Activated T-cell treated with anti-CD3 and anti-CD28 coated beads, Interleukin-2, amount 50 U/mL, for 48 hours (primary cell): Measurements from ENCODE around the gene LIN28A.
A peak's percentile ranks its signal among the peaks of the same experiment; 100 is the strongest.
"Not testable (repeated sequence)": the region's sequence is repeated elsewhere in the genome, so short reads cannot be mapped to it uniquely, and the experiment has no call there.

Experiments
- DNase-seq, 2 experiments: peaks; one replicate each; pipeline ENCODE4 v3.0.0-alpha.2; 2020

Gene LIN28A, protein sequence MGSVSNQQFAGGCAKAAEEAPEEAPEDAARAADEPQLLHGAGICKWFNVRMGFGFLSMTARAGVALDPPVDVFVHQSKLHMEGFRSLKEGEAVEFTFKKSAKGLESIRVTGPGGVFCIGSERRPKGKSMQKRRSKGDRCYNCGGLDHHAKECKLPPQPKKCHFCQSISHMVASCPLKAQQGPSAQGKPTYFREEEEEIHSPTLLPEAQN

DNA sequence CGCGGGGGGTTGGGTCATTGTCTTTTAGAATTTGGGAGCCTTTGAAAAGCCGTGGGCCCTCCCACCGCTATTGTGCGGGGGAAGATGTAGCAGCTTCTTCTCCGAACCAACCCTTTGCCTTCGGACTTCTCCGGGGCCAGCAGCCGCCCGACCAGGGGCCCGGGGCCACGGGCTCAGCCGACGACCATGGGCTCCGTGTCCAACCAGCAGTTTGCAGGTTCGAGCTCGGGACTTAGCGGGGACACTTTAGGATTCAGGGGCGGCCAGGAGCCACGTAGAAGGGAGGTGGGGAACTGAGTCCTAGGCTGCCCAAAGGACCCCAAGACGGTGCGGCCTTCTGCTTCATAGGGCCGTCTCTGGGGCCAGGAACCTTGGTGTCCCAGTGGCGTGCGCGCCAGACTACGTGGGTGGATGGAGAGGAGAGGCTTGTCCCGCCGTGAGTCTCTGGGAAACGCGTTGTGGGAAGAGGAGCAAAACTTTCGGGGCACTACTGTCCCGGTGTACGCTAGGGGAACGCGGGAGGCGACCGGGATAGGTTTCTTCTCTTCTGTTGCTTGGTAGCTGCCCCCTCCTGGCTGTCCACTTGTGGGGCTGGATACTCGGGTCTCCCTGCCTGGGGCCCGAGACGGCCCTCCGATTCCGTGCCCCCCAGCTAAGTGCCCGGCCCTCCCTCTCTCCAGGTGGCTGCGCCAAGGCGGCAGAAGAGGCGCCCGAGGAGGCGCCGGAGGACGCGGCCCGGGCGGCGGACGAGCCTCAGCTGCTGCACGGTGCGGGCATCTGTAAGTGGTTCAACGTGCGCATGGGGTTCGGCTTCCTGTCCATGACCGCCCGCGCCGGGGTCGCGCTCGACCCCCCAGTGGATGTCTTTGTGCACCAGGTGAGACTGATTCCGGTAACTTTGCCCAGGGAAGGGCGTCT is at the start of gene LIN28A:
LIN28A (plus strand) TSS at position 112 of the 918 bp plus-strand sequence; CDS start at position 187, 75 bp downstream.
- no peak for DNase-seq

DNA sequence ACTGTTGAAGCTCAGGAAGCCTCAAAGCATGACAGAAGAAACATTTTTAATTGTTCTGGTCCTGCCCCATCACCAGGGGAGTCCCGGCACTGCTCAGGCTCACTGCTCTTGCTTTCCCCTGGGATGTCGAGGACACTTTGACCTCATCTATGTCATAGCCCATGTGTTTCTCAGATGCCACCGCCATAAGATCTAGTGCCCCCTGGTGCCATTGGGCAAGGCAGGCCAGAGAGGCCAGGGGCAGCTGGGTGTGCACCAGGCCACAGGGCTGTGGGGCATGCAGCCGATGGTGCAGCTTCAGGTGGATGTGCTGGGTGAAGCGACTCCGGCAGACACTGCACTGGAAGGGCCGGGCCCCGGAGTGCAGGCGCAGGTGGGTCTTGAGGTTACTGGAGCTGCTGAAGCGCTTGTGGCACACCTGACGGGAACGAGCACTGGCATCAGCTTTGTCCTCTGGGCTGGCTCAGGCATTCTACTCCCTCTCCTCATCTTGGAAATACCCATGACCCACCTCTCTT is 49.0 kb upstream of the LIN28A start:
- DNase-seq = no peak

DNA sequence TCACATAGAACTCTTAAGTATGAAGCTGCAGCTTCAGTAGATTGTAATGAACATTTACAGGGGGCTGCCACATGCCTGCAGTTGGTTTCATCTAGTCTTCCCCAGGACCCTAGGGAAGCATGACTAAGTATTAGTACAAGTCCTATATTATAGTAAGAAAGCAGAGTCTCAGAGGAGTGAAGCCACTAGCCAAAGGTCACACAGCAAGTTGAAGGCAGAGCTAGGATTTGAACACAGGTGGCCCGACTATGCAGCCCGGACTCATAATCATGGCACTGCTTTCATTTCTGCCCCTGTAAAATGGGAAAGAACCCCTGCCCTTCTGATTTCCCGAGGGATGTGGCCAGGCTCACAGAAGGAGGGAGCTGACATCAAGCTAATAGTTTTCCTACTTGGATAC is 48.3 kb upstream of the LIN28A start:
- no peak for DNase-seq

DNA sequence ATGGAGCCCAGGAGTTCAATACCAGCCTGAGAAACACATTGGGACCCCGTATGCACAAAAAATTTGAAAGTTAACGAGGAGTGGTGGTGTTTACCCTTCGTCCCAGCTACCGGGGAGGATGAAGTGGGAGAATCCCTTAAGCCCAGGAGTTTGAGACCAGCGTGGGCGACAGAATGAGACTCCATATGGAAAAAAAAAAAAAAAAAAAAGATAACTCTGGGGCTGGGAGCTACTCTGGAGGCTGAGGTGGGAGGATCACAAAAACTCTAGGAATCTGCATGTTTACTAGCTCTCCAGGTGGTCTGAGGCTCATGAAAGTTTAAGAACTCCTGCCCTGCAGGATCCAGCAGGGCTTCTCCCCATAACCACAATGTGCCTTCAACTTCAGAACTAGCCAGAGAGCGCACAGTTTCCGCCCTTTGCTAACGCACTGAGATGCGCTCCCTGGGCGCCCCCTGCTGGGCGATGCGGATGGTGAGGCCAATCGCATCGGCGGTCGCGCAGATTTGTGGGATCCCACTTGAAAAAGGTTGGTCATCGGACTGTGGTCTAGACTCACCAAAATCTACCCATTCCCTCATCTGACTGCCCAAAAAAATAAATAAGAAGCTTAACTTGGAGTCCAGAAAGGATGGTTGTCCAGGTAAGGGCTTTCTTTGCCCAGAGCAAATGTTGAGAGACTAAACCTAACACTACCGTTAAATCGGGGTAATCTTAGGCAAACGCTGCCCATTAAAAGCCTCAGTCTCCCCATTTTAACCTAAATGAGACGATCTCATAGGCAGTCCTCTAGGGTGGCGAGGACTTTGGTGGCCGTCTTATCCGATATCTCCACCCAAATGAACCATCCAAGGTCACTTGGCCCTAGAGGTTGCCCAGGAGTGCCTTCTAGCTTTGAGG is 46.8 kb upstream of the LIN28A start:
- DNase-seq = peak; percentile 92 to 96

DNA sequence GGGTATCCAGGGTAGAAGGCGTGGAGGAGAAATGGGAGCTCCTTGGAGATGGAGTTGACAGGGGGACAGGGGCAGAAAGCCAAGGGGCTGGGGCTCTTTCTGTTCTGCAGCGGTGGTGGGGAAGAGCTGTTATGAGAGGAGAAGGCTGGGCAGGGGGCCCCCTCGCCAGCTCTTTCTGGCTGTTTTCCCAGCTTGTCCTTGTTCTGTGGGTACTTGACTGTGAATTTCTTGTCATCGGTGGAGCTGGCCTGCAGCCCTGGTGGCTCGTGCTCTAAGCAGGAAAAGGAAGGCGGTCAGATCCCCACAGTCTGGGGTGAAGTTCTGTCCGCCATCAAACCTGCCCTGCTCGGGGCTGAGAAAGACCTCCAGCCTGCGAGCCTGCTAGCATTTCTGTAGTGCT is 45.7 kb upstream of the LIN28A start:
- no peak for DNase-seq

DNA sequence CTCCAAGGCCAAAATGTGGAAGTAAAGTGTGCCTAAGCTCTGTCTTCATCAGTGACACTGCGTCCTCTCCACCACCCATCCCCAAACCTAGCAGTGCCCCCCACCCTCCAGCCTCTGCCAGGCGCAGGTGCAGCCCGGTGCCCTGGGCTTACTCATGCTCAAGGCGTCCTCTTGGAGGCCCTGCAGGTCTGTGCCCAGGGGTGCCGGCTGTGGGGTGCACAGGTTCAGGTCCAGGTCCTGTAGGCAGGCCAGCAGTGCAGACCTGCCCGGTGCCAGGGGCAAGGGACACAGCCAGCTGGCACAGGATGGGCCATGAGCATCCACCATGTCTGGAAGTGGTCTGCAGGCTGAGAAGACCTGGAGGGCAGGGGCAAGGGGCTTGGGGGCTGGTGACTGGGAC is 43.2 kb upstream of the LIN28A start:
- DNase-seq = no peak

DNA sequence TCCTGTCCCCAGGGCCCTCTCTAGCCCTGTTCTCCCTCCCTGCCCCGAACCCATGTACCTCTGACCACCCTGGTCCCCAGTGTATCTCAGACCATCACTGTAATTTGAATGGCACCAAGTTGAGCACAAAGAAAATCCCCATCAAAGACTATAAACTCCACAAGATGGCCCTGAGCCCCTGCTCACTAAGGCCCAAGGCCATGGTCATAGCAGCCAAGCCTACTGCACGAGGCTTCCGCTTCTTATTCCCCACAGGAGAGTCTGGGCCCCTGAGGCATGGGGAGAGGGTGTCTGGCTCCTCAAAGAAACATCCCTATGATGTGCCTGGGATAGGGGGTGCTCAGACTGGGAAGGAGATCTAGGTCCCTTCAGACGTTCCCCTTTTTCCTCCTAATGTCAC is 42.6 kb upstream of the LIN28A start:
- no peak for DNase-seq

DNA sequence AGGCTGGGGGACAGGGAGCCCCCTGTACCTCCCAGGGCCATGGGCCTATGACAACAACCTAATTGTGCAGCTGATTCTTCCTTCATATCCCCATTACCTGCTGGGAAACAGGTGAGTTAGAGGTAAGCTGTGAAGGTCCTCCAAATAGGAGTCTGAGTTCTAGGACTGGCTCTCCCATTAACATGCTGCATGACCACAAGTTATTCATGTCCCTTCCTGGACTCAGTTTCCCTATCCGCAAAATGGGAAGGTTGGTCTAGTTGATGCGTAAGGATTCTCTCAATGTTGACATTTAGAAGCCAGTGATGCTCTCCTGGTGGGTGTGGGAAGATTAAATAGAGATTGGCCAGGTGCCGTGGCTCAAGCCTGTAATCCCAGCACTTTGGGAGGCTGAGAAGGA is 42.1 kb upstream of the LIN28A start:
- DNase-seq = no peak

DNA sequence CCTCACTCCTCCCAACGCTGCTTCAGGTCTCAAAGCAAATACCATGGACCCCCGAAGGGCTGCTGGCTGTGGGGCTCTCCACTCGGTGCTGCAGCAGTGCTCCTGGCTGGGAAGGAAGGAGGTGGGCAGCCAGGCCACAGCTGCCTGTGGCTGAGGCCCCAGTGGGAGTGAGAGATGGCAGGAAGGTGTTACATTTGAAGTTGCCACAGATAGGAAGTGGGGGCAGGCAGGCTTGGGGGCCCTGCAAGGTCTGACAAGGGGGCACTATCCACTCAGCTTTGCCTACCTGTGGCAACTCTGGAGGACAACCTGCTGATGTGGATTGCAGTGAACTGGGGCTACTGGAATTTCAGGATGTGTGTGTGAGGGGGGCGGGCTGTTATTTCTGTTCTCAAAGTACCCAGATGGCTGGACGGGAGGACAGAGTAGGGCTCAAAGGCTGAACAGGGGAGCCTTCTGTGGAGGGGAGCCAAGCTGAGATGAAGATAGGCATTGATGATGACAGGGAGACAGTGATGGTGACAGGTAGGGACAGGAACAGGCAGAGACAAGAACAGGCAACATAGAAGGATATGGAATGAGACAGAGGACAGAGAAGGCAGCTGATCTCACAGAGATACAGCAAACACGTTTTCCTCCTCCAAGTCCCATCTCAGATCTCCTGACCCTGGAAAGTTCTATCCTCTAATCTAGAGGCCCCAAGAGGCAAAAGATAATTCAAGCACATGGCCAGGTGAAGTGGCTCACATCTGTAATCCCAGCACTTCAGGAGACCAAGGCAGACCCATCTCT is 39.8 kb upstream of the LIN28A start:
- no peak for DNase-seq

DNA sequence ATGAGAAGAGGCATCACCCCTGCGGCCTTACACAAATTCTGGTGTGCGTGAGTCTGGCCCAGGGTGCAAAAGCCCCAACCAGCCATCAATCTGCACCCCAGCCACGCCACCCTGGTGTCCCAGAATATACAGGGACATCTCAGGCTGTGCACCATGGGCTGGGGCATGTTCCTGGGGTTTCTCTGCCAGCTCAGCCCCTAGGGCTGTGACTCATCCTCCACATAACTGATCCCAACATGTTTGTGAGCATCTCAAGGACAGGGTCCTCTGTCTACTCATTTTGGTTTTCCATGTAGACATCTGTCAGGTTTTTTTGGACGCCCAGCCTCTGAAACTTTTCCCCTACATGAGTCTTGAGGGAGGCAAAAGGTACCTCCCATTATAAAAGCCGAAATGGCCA is 38.6 kb upstream of the LIN28A start:
- DNase-seq = no peak

DNA sequence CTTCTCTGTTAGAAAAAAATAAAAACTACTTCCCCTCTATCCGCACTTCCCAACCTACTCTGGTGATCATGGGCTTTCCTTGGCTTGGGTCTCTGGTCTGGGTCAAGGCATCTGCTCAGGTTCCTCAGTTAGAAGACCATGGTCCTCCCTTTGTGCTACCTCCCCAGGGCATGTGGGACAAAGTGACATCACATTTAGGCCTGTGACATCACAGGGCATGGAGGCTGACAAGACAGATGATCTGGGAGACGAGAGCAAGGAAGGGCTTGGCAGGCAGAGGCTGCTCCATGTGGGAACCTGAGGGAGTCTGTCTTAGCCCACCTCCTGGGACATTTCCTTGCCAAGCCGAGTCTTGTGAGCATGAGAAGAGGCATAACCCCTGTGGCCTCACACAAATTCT is 38.0 kb upstream of the LIN28A start, which contains the start of gene ZNF683:
ZNF683 (minus strand) TSS at position 140 of the 400 bp plus-strand sequence. CDS start 4,179 bp downstream, outside the sequence.
- DNase-seq = not testable (repeated sequence)

DNA sequence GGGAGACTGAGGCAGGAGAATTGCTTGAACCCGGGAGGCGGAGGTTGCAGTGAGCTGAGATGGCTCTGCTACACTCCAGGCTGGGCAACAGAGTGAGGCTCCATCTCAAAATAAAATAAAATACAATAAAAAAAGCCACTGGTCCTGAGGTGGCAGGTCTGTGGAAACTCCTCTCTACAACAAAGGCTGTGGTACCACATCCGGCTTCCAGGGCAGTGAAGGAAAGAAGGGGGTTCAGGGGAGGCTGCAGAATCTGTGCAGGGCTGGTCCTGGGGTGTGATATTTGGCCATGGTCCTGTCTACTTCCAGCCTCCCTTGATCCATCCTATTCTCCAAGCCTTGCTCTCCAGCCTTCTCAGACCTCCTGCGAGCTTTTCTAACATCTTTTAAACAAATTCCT is 37.3 kb upstream of the LIN28A start:
- DNase-seq = peak in 1 of 2 experiments; percentile 41

DNA sequence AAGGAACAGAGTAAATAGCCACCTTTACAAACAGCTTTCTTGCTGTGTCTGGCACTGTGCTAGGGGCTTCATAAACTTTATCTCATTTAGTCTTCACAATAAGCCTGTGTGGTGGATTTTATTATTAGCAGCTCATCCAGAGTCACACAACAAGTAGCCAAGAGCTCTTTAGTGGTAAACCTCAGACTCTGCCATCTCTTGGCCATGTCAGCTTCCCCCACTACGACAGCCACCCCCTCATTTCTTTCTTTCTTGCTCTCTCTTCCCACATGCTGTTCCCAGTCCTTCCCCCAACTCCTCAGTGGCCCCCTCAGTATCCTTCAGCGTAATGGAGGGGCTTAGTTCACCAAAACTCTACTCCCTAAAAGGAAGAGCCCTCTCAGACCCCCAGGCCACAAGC is 36.8 kb upstream of the LIN28A start:
- DNase-seq = no peak

DNA sequence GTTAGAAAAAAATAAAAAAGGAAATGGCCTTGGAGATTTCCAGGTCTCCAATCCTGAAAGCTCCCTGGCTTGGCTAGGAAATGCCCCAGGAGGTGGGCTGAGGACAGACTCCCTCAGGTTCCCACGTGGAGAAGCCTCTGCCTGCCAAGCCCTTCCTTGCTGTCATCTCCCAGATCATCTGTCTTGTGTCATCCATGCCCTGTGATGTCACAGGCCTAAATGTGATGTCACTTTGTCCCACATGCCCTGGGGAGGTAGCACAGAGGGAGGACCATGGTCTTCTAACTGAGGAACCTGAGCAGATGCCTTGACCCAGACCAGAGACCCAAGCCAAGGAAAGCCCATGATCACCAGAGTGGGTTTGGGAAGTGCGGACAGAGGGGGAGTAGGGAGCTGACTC is 36.3 kb upstream of the LIN28A start:
- DNase-seq = peak in 1 of 2 experiments; percentile 45

DNA sequence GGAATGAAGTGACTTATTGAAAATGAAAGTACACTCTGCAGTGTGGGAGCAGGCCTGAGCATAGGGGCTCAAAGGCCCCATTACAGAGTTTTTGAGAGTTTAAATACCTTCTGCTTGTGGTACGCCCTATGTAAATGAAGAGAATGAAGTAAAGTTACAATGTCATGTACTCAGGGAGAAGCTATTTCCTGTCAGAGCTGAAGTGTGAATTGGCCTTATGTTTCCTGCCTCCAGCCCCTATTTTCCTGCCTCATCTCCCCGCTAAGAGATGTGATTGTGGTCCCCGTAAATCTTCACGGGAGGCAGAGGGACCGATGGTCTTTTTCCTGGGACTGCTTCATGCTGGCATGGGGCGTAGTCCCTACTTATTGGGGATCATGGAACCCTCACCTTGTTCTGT is 35.5 kb upstream of the LIN28A start:
- no peak for DNase-seq

DNA sequence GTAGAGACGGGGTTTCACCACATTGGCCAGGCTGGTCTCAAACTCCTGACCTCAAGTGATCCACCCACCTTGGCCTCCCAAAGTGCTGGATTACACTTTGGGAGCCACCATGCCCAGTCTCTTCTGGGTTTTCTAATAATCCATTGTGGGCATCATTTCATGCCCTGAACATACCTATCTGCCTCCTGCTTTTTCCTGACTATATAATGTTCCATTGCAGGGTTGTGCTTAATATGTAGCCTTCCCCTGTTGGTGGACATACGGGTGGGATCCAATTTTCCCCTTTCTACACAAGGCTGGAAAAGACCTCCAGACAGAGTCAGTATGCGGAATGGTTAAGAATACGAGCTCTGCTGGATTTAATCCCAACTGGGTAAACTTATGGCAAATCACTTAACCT is 34.6 kb upstream of the LIN28A start:
- no peak for DNase-seq

DNA sequence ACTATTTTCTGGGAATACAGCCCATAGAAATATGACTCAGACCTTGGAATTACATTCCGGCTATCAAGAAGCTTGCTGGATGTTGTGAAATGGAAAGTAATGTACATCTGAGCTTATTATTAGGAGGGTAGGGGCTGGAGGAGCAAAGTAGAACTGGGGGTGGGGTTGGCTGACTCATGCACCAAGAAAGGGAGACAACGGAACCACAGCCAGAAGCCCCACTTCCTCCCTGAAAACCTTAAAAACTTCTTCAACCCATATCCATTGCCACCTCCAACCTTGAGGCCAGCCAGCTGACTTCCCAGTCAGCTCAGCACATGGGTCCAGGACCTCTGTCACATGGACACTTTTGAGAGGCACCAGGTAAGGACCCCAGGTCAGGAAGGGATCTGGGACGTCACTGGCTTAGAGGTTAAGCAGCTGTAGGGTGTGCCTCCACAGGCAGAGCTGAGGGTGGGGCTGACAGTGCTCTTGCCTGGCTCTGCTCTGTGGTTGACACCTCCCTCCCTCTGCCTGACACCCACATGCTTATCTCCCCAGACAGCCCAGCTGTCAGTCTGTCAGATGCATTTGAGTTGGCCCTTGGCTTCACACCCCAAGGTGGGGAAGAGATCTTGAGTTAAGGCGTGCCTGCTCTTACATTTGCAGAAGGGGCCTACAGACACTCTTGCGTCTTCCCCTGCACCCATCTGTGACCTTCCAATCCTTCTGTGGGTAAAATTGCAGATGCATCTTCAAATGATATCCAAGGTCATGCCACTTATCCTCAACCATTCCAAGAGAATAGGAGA is 32.3 kb upstream of the LIN28A start:
- DNase-seq = peak; percentile 78 to 82

DNA sequence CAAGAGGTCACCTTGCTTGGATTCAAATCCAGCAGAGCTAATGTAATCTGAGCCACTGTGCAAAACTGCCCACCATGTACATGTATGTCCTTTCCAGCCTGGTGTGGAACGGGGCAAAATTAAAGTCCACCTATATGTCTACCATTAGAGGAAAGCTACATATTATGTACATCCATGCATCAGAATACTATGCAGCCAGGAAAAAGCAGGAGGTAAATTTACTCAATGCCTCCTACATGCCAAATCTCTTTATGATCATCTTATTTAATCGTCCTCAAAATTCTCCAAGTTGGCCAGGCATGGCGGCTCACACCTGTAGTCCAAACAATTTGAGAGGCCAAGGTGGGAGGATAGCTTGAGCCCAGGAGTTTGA is 31.8 kb upstream of the LIN28A start:
- no peak for DNase-seq

DNA sequence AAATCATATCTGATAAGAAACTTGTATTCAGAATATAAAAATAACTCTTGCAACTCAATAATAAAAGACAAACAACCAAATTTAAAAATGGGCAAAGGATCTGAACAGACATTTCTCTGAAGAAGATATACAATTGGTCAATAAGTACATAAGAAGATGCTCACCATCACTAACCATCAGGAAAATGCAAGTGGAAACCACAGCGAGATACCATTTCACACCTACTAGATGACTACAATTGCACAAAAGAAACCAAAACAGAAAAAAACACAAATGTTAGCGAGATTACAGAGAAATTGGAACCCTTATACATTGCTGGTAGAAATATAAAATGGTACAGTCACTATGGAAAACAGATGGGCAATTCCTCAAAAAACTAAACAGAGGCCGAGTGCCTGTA is 26.5 kb upstream of the LIN28A start:
- no peak for DNase-seq

DNA sequence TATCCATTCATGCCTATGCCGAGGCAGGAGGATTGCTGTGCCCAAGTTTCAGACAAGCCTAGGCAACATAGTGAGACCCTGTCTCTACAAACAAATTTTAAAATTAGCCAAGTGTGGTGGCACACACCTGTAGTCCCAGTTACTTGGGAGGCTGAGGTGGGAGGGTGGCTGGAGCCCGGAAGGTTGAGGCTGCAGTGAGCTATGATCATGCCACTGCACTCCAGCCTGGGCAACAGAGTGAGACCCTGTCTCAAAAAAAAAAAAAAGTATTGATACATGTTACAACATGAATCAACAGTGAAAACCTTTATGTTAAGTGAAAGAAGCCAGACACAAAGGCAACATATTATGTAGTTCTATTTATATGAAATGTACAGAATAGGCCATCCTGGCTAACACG is 25.6 kb upstream of the LIN28A start:
- DNase-seq = not testable (repeated sequence)

DNA sequence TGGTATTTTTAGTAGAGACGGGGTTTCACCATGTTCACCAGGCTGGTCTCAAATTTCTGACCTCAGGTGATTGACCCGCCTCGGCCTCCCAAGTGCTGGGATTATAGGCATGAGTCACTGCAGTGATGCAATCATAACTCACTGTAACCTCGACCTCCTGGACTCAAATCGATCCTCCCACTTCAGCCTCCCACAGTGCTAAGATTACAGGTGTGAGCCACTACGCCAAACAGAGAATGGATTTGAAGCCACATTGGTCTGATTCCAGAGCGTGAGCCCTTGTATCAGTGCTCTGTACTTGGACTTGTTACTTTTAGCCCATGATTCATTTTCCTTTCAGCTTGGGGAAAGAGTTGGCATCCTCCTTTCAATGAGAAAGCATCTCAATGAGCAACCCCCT is 23.2 kb upstream of the LIN28A start:
- no peak for DNase-seq
